GM12878 (cell line): Measurements from ENCODE around the gene ZNF101. TPM values are rescaled to one million over a fixed set of nuclear protein-coding genes. Genes with fewer than 3 reads are reported as not detected.

Experiments
- ATAC-seq: fragments of 200-7000 bp; cut with Tn5 transposase; 3 replicates; pipeline ENCODE4 v1.9.1; 2020; ENCODE audit warnings: mild to moderate bottlenecking, moderate library complexity
- BruUV-seq: library from RNA; stranded (reverse); fragments of 400-500 nt; replicated peaks from 2 replicates; lab custom pipeline; 2021; lab: Mats Ljungman, UMichigan
- CTCF ChIA-PET: fragments of 300-600 bp; sonication (Branson Sonifier 250); formaldehyde crosslinking; extraction: SDS; loops from one replicate; lab custom pipeline; 2021; ENCODE audit warnings: inconsistent platforms; lab: Yijun Ruan, JAX
- POLR2A ChIA-PET: fragments of 350-600 bp; formaldehyde crosslinking; extraction: SDS; loops from one replicate; lab custom pipeline; 2021; ENCODE audit warnings: inconsistent platforms; lab: Charles Lee
- RAD21 ChIA-PET: fragments of 300-600 bp; sonication (Branson Sonifier 250); formaldehyde crosslinking; loops from one replicate; lab custom pipeline; 2023; ENCODE audit warnings: antibody characterized with exemption; ENCODE audit not compliant: unreplicated experiment; lab: Charles Lee
- SMC1A ChIA-PET: fragments of 300-600 bp; sonication (Branson Sonifier 250); formaldehyde crosslinking; loops from one replicate; lab custom pipeline; 2023; ENCODE audit not compliant: unreplicated experiment, uncharacterized antibody; lab: Charles Lee
- DNase-seq: peaks from one replicate; pipeline ENCODE4 v3.0.0-alpha.2; 2011; ENCODE audit warnings: low read depth, low spot score
- FAIRE-seq: peaks from 3 replicates; lab custom pipeline; 2011; peaks lifted over from hg19 to GRCh38; lab: Jason Lieb, UNC
- H2AFZ ChIP-seq: 2 replicates; pipeline ENCODE4 v1.6.0; 2011; ENCODE audit warnings: low read depth, low read length, control low read depth; ENCODE audit not compliant: control insufficient read depth
- H3K27ac ChIP-seq: 2 replicates; pipeline ENCODE4 v1.5.1; 2011; ENCODE audit warnings: control low read depth; ENCODE audit not compliant: control insufficient read depth, insufficient read depth
- H3K27me3 ChIP-seq, 2 experiments: replicated peaks in 1 of 2; 2 replicates each; pipeline versions ENCODE4 v1.6.0 to v1.6.1; 2011; ENCODE audit warnings: low read length in 1 of 2; ENCODE audit not compliant: control insufficient read depth in 2 of 2, insufficient read depth in 2 of 2
- H3K36me3 ChIP-seq, 2 experiments: 2 replicates each; pipeline ENCODE4 v1.5.1; 2011; ENCODE audit warnings: low read length in 1 of 2; ENCODE audit not compliant: control insufficient read depth in 2 of 2, insufficient read depth in 2 of 2
- H3K4me1 ChIP-seq: 2 replicates; pipeline ENCODE4 v1.6.1; 2011; ENCODE audit warnings: mild to moderate bottlenecking, low read length, moderate library complexity, mixed read lengths; ENCODE audit not compliant: control insufficient read depth, insufficient read depth
- H3K4me2 ChIP-seq: 2 replicates; pipeline ENCODE4 v1.6.0; 2011; ENCODE audit warnings: control low read depth; ENCODE audit not compliant: control insufficient read depth, insufficient read depth
- H3K4me3 ChIP-seq: fragments of 200-600 bp; sonication (generic); 2 replicates; pipeline ENCODE4 v1.5.1; 2016
- H3K79me2 ChIP-seq: 2 replicates; pipeline ENCODE4 v1.6.0; 2011; ENCODE audit warnings: low read length; ENCODE audit not compliant: control insufficient read depth, insufficient read depth
- H3K9ac ChIP-seq: 2 replicates; pipeline ENCODE4 v1.8.0; 2011; ENCODE audit warnings: low read length, control low read depth, mixed read lengths; ENCODE audit not compliant: control insufficient read depth, insufficient read depth
- H3K9me3 ChIP-seq: replicated peaks from 3 replicates; pipeline ENCODE4 v1.5.1; 2011; ENCODE audit warnings: mild to moderate bottlenecking, low read length; ENCODE audit not compliant: control insufficient read depth, insufficient read depth
- H4K20me1 ChIP-seq: 2 replicates; pipeline ENCODE4 v1.6.0; 2011; ENCODE audit not compliant: control insufficient read depth, insufficient read depth
- BACH1 ChIP-seq: fragments of 450-650 bp; IDR thresholded peaks from 2 replicates; pipeline ENCODE4 v1.6.1; 2017; ENCODE audit warnings: mild to moderate bottlenecking, borderline replicate concordance
- HDAC6 ChIP-seq: fragments of 200-600 bp; sonication (generic); IDR thresholded peaks from one replicate; pipeline ENCODE4 v1.8.0; 2017; ENCODE audit warnings: antibody characterized with exemption; ENCODE audit not compliant: unreplicated experiment
- HDGF ChIP-seq: fragments of 450-650 bp; IDR thresholded peaks from 2 replicates; pipeline ENCODE4 v1.6.1; 2016; ENCODE audit warnings: antibody characterized with exemption
- RELA ChIP-seq: fragments of 450-650 bp; IDR thresholded peaks from 2 replicates; pipeline ENCODE4 v1.8.0; 2014; ENCODE audit warnings: borderline replicate concordance; ENCODE audit not compliant: partially characterized antibody
- SP1 ChIP-seq: IDR thresholded peaks from one replicate; pipeline ENCODE4 v1.6.1; 2011; ENCODE audit warnings: low read depth, low read length
- SPI1 ChIP-seq: IDR thresholded peaks from 2 replicates; pipeline ENCODE4 v1.6.1; 2011; ENCODE audit warnings: low read depth, mild to moderate bottlenecking, low read length, moderate library complexity, borderline replicate concordance; ENCODE audit not compliant: insufficient read depth
- WGBS: methylation state at CpG from one replicate; pipeline ENCODE4 v1.1.6; 2016; ENCODE audit warnings: low lambda C conversion rate; ENCODE audit not compliant: insufficient replicate concordance, insufficient coverage; ENCODE audit errors: missing lambda C conversion rate; 5-methylcytosine and 5-hydroxymethylcytosine counted together
- in situ Hi-C: fragments of 300-500 bp; cut with MboI; formaldehyde crosslinking; loops from 9 replicates; pipeline ENCODE4 v1.14.3; 2018; ENCODE audit warnings: mixed read lengths
- intact Hi-C: fragments of 100-400 bp; cut with micrococcal nuclease; formaldehyde crosslinking; loops from one replicate; pipeline ENCODE4 v1.14.2; 2022; ENCODE audit not compliant: unreplicated experiment
- polyA plus RNA-seq, 11 experiments: library from polyadenylated mRNA; depleted of rRNA in 4 of 11; unstranded in 6 of 11; stranded (reverse) in 5 of 11; fragments of >200 nt; fragmentation: Nextera tagmentation in 4 of 11; fragmentation: Illumina TruSeq in 1 of 11; extraction: Ambion mirVana in 4 of 11; extraction: Trizol in 1 of 11; gene quantifications; 1 replicate in 1 of 11; 2 replicates in 10 of 11; pipeline versions ENCODE4 v1.2.1 to v1.2.3, GENCODE V29; 2011 to 2016; ENCODE audit warnings: inconsistent platforms in 2 of 11, missing spikeins in 2 of 11, low read depth in 1 of 11
- total RNA-seq, 4 experiments: library from RNA; depleted of rRNA in 3 of 4; stranded (reverse); fragments of >200 nt in 3 of 4; fragmentation: Illumina TruSeq in 1 of 4; extraction: Trizol in 1 of 4; gene quantifications; 2 replicates each; pipeline versions ENCODE4 v1.2.1 to v1.2.3, GENCODE V29; 2013 to 2021
- TF ChIP-seq, protein P1 (sequence below), 3 experiments: IDR thresholded peaks in 2 of 3; conservative IDR thresholded peaks in 1 of 3; 2 replicates each; pipeline ENCODE4 v1.5.1; 2011; ENCODE audit warnings: low read depth in 3 of 3, low read length in 3 of 3, mild to moderate bottlenecking in 3 of 3, control low read depth in 2 of 3, moderate library complexity in 2 of 3, inconsistent platforms in 1 of 3, mixed read lengths in 1 of 3; ENCODE audit not compliant: control insufficient read depth in 2 of 3, insufficient read depth in 1 of 3; ENCODE audit errors: extremely low read depth in 1 of 3
- TF ChIP-seq, protein P2 (sequence below): IDR thresholded peaks from 2 replicates; pipeline ENCODE4 v1.6.1; 2012; ENCODE audit warnings: low read depth, low read length, improper control_type of control experiment

The ZNF101 gene
- total and polyA plus RNA-seq, 10 of the 15 experiments (the other 5 are each of a cell fraction or from before 2014, with no cell fraction given) = 15.2 to 40.5 (median 19.8) TPM

DNA sequence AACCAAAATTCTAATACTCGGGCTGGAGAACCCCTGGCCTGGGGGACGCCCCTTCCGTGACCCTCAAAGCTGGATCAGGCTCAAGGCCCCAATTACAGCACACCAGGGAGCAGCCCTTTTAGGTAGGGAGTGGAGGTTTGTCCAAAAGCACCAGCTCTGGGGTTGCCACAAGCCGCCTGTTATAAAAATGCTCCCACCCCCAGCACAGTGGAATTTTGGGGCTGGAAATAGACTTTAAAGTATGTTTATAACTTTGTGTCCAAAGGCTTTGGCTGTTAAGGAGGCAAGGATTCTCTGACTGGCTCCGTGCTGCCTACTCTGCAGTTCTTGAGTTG, 24.6 kb upstream of the ZNF101 start:
- intact Hi-C loops (loop anchor here (5.0 kb wide), 2 partner anchors 87 to 277 kb away; no protein-coding TSS in a partner anchor), in situ Hi-C loops (loop anchor here (5.0 kb wide), 1 partner anchor 117 kb away; the partner anchor contains the start of gene YJEFN3)
- SMC1A ChIA-PET = interaction anchor here (0.8 to 2.7 kb wide), 4 partner anchors 16 to 112 kb away, joined by 3 to 21 read pairs (median 4); no protein-coding TSS in a partner anchor
- 3% methylated on average over 5 of the region's 5 CpGs for WGBS
- Histone ChIP-seq H3K9me3 (no peaks in the 10 kb centered on the region), H3K4me2 (peak overlapping the region; percentile 95; the same call in 1 of the 2 replicates), H3K27me3 (no peaks in the 10 kb centered on the region), H3K36me3 (peaks cover 14 to 34% of the 10 kb centered on the region in 2 experiments; a peak in 3 of 4 replicates), H3K79me2 (peaks cover 19% of the 10 kb centered on the region), H3K4me1 (peaks cover 4% of the 10 kb centered on the region), H4K20me1 (no peaks in the 10 kb centered on the region; the same call in 1 of the 2 replicates), H3K4me3 (peak overlapping the region; percentile 96), H2AFZ (no peak overlapping the region), H3K9ac (peak overlapping the region; percentile 100), H3K27ac (peak overlapping the region; percentile 99)
- FAIRE-seq (no peak), DNase-seq (no peak), ATAC-seq (no peak)
- CTCF ChIA-PET = interaction anchor here (0.6 to 2.7 kb wide), 17 partner anchors 8 to 128 kb away, joined by 3 to 38 read pairs (median 4); partner anchors contain the start of genes NDUFA13 and TSSK6
- TF ChIP-seq, protein P1, sequence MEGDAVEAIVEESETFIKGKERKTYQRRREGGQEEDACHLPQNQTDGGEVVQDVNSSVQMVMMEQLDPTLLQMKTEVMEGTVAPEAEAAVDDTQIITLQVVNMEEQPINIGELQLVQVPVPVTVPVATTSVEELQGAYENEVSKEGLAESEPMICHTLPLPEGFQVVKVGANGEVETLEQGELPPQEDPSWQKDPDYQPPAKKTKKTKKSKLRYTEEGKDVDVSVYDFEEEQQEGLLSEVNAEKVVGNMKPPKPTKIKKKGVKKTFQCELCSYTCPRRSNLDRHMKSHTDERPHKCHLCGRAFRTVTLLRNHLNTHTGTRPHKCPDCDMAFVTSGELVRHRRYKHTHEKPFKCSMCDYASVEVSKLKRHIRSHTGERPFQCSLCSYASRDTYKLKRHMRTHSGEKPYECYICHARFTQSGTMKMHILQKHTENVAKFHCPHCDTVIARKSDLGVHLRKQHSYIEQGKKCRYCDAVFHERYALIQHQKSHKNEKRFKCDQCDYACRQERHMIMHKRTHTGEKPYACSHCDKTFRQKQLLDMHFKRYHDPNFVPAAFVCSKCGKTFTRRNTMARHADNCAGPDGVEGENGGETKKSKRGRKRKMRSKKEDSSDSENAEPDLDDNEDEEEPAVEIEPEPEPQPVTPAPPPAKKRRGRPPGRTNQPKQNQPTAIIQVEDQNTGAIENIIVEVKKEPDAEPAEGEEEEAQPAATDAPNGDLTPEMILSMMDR (IDR thresholded peaks at IDR 0.05 in 2 of 3, conservative IDR thresholded peaks at IDR 0.05 in 1 of 3; ENCODE audit: control insufficient read depth in 2 of 3, extremely low read depth in 1 of 3, insufficient read depth in 1 of 3, low read depth in 3 of 3, low read length in 3 of 3) = no peak
- TF ChIP-seq HDAC6 (no peak), RELA (peak; percentile 0), SP1 (no peak), SPI1 (no peak), BACH1 (0 out of 2 replicates have a peak, but pooled peaks have one; percentile 32), HDGF (0 out of 2 replicates have a peak, but pooled peaks have one; percentile 3)
- TF ChIP-seq, protein P2, sequence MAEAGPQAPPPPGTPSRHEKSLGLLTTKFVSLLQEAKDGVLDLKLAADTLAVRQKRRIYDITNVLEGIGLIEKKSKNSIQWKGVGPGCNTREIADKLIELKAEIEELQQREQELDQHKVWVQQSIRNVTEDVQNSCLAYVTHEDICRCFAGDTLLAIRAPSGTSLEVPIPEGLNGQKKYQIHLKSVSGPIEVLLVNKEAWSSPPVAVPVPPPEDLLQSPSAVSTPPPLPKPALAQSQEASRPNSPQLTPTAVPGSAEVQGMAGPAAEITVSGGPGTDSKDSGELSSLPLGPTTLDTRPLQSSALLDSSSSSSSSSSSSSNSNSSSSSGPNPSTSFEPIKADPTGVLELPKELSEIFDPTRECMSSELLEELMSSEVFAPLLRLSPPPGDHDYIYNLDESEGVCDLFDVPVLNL = no peak
- no TSS peak for BruUV-seq
- RAD21 ChIA-PET = interaction anchor here (0.5 to 1.7 kb wide), 9 partner anchors 18 to 594 kb away, joined by 3 to 22 read pairs (median 4); partner anchors contain the start of gene ATP13A1
- POLR2A ChIA-PET = interaction anchor here (1.2 kb wide), 1 partner anchor 18 kb away, joined by 10 read pairs; no protein-coding TSS in a partner anchor
